Lower leg skin (tissue), 3 donors: ENCODE data around the gene NUP214.

Experiments
- POLR2A ChIP-seq, 2 donors: fragments of 450-650 bp; IDR thresholded peaks; one replicate each; pipeline ENCODE4 v1.6.1; 2016 to 2017; ENCODE audit warnings: antibody characterized with exemption in 2 of 2, mild to moderate bottlenecking in 1 of 2, moderate library complexity in 1 of 2
- TF ChIP-seq, protein P1 (sequence below), 3 donors: fragments of 450-650 bp; IDR thresholded peaks; one replicate each; pipeline ENCODE4 v1.5.1; 2016; ENCODE audit warnings: antibody characterized with exemption in 3 of 3, mild to moderate bottlenecking in 3 of 3, moderate library complexity in 2 of 3

DNA sequence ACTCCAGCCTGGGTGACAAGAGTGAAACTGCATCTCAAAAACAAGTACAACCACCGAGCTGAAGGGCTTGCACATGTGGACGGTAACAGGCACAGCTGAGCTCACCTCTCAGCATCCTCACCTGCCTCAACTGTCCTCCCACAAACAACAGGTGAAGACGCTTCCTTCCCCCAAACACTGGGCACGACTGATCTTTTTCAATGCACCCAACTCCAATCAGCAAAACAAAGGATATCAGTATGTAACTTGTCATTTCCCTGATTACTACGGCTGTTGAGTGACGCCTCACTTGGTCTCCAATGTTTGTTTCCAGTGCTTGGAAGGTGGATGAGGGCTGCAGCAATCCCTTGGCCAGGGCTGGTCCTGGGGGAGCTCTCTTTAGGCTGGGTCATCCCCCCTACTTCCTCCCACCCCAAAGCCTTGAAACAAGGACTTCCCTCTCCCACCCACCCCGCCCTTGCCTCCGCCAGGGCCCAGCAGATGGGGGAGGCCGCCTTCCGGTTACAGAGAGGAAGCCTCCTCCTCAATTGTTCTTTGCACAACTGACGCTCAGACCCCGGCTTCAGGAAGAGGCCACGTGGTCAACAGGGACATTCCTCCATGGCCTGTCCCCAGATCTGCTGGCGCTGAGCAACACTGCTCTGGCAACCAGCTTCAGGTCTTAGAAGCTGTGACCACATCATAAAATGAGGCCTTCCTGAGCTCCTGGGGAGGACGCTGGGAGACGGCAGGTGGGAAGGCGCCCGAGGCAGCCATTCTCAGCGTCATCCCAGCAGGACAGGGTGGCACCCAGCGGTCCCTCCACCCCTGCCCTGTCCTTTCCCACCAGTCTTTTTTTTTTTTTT is 145.0 kb downstream of the NUP214 start:
- TF ChIP-seq, protein P1, sequence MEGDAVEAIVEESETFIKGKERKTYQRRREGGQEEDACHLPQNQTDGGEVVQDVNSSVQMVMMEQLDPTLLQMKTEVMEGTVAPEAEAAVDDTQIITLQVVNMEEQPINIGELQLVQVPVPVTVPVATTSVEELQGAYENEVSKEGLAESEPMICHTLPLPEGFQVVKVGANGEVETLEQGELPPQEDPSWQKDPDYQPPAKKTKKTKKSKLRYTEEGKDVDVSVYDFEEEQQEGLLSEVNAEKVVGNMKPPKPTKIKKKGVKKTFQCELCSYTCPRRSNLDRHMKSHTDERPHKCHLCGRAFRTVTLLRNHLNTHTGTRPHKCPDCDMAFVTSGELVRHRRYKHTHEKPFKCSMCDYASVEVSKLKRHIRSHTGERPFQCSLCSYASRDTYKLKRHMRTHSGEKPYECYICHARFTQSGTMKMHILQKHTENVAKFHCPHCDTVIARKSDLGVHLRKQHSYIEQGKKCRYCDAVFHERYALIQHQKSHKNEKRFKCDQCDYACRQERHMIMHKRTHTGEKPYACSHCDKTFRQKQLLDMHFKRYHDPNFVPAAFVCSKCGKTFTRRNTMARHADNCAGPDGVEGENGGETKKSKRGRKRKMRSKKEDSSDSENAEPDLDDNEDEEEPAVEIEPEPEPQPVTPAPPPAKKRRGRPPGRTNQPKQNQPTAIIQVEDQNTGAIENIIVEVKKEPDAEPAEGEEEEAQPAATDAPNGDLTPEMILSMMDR (IDR thresholded peaks at IDR 0.05), result no peak
- no peak for TF ChIP-seq POLR2A (IDR thresholded peaks at IDR 0.05)
